Calu3 (cell line): ENCODE measurements around the gene CYTH2. TPM values are rescaled to one million over a fixed set of nuclear protein-coding genes. Genes with fewer than 3 reads are reported as not detected.

Experiments used
- BruUV-seq: library from RNA; stranded (reverse); fragments of 400-500 nt; replicated peaks from 2 replicates; lab custom pipeline; 2021; lab: Mats Ljungman, UMichigan
- CTCF ChIA-PET: fragments of 300-600 bp; sonication (Branson Sonifier 250); formaldehyde crosslinking; loops from one replicate; lab custom pipeline; 2022; ENCODE audit warnings: antibody characterized with exemption; lab: Charles Lee
- DNase-seq: peaks from one replicate; pipeline ENCODE4 v3.0.0; 2022
- H3K27ac Mint-ChIP-seq: one replicate; pipeline ENCODE4 v1.8.0; 2022; ENCODE audit warnings: mixed read lengths; ENCODE audit not compliant: unreplicated experiment
- H3K27me3 Mint-ChIP-seq: one replicate; pipeline ENCODE4 v1.8.0; 2022; ENCODE audit warnings: mixed read lengths; ENCODE audit not compliant: unreplicated experiment
- H3K36me3 Mint-ChIP-seq: one replicate; pipeline ENCODE4 v1.8.0; 2022; ENCODE audit warnings: mild to moderate bottlenecking, moderate library complexity, mixed read lengths; ENCODE audit not compliant: insufficient read depth, unreplicated experiment
- H3K4me1 Mint-ChIP-seq: one replicate; pipeline ENCODE4 v1.8.0; 2022; ENCODE audit warnings: mild to moderate bottlenecking, low read depth, mixed read lengths; ENCODE audit not compliant: unreplicated experiment
- H3K4me3 Mint-ChIP-seq: one replicate; pipeline ENCODE4 v1.8.0; 2022; ENCODE audit warnings: mild to moderate bottlenecking, low read depth, moderate library complexity, mixed read lengths; ENCODE audit not compliant: unreplicated experiment
- H3K9me3 Mint-ChIP-seq: one replicate; pipeline ENCODE4 v1.8.0; 2022; ENCODE audit warnings: low read depth, mixed read lengths; ENCODE audit not compliant: unreplicated experiment
- intact Hi-C: fragments of 100-400 bp; cut with micrococcal nuclease; formaldehyde crosslinking; loops from one replicate; pipeline ENCODE4 v1.10.0; 2022; ENCODE audit not compliant: unreplicated experiment
- total RNA-seq: library from RNA; stranded (reverse); gene quantifications from 2 replicates; pipeline ENCODE4 v1.2.3, GENCODE V29; 2022
- TF ChIP-seq, protein P1 (sequence below): fragments of 200-600 bp; IDR thresholded peaks from one replicate; pipeline ENCODE4 v1.8.0; 2022; ENCODE audit warnings: antibody characterized with exemption; ENCODE audit not compliant: unreplicated experiment

The CYTH2 gene
- total RNA-seq, 1 experiment from 2014 or later, result 109 TPM

DNA sequence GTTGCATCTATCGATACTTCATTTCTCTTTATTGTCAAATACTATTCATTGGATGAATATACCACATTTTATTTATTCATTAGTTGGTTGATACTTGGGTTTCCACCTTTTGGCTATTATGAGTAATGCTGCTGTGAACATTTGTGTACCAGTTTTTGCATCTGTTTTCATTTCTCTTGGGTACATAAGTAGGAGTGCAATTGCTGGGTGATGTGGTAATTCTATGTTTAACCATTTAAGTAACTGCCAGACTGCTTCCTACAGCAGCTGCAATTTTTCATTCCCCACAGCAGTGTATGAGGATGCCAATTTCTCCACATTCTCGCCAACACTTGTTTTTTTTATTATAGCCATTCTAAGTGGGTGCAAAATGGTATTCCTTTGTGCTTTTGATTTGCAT lies 11.2 kb upstream of the CYTH2 start:
- Mint-ChIP-seq H3K4me3 (no peak overlapping the region), H3K27ac (no peak overlapping the region), H3K36me3 (peaks cover 67% of the 10 kb centered on the region), H3K27me3 (no peaks in the 10 kb centered on the region), H3K4me1 (peaks cover 9% of the 10 kb centered on the region), H3K9me3 (no peaks in the 10 kb centered on the region)
- intact Hi-C loops, result no loop called here
- TF ChIP-seq, protein P1, sequence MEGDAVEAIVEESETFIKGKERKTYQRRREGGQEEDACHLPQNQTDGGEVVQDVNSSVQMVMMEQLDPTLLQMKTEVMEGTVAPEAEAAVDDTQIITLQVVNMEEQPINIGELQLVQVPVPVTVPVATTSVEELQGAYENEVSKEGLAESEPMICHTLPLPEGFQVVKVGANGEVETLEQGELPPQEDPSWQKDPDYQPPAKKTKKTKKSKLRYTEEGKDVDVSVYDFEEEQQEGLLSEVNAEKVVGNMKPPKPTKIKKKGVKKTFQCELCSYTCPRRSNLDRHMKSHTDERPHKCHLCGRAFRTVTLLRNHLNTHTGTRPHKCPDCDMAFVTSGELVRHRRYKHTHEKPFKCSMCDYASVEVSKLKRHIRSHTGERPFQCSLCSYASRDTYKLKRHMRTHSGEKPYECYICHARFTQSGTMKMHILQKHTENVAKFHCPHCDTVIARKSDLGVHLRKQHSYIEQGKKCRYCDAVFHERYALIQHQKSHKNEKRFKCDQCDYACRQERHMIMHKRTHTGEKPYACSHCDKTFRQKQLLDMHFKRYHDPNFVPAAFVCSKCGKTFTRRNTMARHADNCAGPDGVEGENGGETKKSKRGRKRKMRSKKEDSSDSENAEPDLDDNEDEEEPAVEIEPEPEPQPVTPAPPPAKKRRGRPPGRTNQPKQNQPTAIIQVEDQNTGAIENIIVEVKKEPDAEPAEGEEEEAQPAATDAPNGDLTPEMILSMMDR, result no peak
- DNase-seq, result no peak
- CTCF ChIA-PET, result no interaction called here
- no TSS peak for BruUV-seq

DNA sequence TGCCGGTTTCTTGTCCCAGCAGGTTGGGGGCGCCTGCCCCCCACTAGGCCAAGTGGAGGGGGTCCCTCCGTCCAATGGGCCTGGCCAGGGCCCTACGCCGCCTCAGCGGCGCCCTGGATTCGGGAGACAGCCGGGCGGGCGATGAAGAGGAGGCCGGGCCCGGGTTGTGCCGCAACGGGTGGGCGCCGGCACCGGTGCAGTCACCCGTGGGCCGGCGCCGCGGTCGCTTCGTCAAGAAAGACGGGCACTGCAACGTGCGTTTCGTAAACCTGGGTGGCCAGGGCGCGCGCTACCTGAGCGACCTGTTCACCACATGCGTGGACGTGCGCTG lies 7.6 kb upstream of the CYTH2 start:
- Mint-ChIP-seq H3K9me3 (no peaks in the 10 kb centered on the region), H3K4me3 (no peak overlapping the region), H3K36me3 (peaks cover 56% of the 10 kb centered on the region), H3K27ac (no peak overlapping the region), H3K27me3 (no peaks in the 10 kb centered on the region), H3K4me1 (no peaks in the 10 kb centered on the region)
- intact Hi-C loops, result no loop called here
- no TSS peak for BruUV-seq
- DNase-seq, result no peak
- TF ChIP-seq, protein P1, result no peak
- CTCF ChIA-PET, result interaction anchor here (1.5 kb wide), 1 partner anchor 123 kb away, joined by 3 read pairs; no protein-coding TSS in a partner anchor

- no peaks in the 10 kb centered on the region for H3K4me1 Mint-ChIP-seq
- intact Hi-C loops, result no loop called here
- no TSS peak for BruUV-seq
- H3K4me3 Mint-ChIP-seq, result no peak overlapping the region
- DNase-seq, result no peak
- H3K27ac Mint-ChIP-seq, result no peak overlapping the region
- peaks cover 57% of the 10 kb centered on the region for H3K36me3 Mint-ChIP-seq
- H3K27me3 Mint-ChIP-seq, result no peaks in the 10 kb centered on the region
- H3K9me3 Mint-ChIP-seq, result no peaks in the 10 kb centered on the region
- CTCF ChIA-PET, result interaction anchor here (0.5 to 1.5 kb wide), 2 partner anchors 18 to 122 kb away, joined by 3 read pairs; no protein-coding TSS in a partner anchor
- TF ChIP-seq, protein P1, result no peak
Measured at GRCh38 chr19:48461982-48462655, 7.0 kb upstream of the CYTH2 start.

GRCh38 chr19:48465215-48465614 lies 4.0 kb upstream of the CYTH2 start:
- BruUV-seq, result no TSS peak
- TF ChIP-seq, protein P1, result no peak
- Mint-ChIP-seq H3K9me3 (no peaks in the 10 kb centered on the region), H3K27ac (no peak overlapping the region), H3K36me3 (peaks cover 65% of the 10 kb centered on the region), H3K27me3 (no peaks in the 10 kb centered on the region), H3K4me1 (no peaks in the 10 kb centered on the region), H3K4me3 (no peak overlapping the region)
- no peak for DNase-seq
- intact Hi-C loops, result no loop called here
- CTCF ChIA-PET, result interaction anchor here (0.7 kb wide), 1 partner anchor 123 kb away, joined by 3 read pairs; no protein-coding TSS in a partner anchor
